ENCODE results near the gene CAMK4. TPM values are rescaled to one million over a fixed set of nuclear protein-coding genes. Genes with fewer than 3 reads are reported as not detected.
"Not testable (repeated sequence)": the region's sequence is repeated elsewhere in the genome, so short reads cannot be mapped to it uniquely, and the experiment has no call there.

Gene CAMK4
- total and polyA plus RNA-seq, 9 donors, result 0.36 to 5.0 (median 1.4) TPM

DNA sequence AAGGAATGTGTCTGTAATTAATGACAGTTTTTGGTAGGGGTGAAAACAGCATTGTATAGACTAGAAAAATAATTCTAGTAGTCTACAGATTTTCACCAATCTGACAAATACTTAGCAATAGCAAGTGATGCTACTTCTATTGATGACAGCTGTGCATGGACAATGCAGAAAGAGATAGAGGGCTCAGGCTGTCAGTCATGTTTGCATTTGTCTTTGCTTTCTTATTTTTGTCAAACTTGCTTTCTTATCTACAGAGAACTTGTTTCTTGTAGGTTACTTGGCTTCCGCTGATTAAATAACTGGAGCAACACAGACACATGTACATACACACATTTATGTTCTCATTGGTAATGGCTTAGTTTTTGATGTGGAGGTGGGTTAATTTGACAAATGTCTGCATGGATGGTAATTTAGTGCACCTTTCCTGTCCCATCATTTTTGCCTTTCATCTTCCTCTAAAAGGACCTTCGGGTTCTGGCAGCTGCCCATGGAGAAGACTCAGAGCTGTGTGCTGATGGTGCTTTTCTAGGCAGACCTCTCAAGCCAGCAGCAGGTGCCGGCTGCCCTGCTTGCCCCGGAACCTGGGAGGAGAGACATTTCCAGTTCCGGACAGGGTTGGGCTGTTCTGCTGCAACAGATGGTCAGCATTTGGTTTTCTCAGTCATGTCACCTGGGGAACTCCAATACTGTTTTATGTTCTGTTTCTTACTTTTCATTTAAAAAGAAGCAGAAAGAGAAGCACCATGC is 28.8 kb downstream of the CAMK4 start:
- Histone ChIP-seq H3K27me3 (no peaks in the 10 kb centered on the region), H3K9me3 (no peaks in the 10 kb centered on the region), H3K4me3 (no peak overlapping the region), H3K27ac (no peak overlapping the region), H3K36me3 (no peaks in the 10 kb centered on the region), H3K4me1 (ENCODE audit: insufficient read depth) (no peaks in the 10 kb centered on the region)
- no peak for DNase-seq
- no peak for TF ChIP-seq EP300 (IDR thresholded peaks at IDR 0.05)
- no peak for TF ChIP-seq POLR2A (IDR thresholded peaks at IDR 0.05)
- TF ChIP-seq, protein P1, sequence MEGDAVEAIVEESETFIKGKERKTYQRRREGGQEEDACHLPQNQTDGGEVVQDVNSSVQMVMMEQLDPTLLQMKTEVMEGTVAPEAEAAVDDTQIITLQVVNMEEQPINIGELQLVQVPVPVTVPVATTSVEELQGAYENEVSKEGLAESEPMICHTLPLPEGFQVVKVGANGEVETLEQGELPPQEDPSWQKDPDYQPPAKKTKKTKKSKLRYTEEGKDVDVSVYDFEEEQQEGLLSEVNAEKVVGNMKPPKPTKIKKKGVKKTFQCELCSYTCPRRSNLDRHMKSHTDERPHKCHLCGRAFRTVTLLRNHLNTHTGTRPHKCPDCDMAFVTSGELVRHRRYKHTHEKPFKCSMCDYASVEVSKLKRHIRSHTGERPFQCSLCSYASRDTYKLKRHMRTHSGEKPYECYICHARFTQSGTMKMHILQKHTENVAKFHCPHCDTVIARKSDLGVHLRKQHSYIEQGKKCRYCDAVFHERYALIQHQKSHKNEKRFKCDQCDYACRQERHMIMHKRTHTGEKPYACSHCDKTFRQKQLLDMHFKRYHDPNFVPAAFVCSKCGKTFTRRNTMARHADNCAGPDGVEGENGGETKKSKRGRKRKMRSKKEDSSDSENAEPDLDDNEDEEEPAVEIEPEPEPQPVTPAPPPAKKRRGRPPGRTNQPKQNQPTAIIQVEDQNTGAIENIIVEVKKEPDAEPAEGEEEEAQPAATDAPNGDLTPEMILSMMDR (IDR thresholded peaks at IDR 0.05), result no peak
- 65 to 78% (median 71%) methylated on average over 5 of the region's 5 CpGs for WGBS, 3 donors
- intact Hi-C loops (cut with DNase I), result no loop called here

DNA sequence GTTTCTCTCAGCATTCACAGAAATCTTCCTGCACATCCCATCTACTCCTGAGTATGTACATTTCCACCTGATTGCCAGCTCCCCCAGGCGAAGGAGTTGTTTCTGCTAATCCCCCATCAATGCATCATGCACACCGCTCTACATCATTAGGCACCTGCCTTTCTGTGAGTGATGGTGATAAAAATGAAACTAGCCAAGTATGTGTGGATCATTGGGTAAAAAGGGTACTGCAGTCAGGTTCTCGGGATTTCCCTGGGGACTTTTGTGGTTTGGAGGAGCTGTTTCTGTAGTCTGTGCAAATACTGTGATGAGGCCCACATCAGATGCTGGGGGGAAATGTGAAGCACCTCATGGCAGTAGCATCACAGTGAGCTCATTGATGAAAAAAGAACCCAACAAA is 30.4 kb downstream of the CAMK4 start:
- no peaks in the 10 kb centered on the region for H3K4me1 ChIP-seq (ENCODE audit: insufficient read depth)
- no peak for DNase-seq
- no peaks in the 10 kb centered on the region for H3K36me3 ChIP-seq
- no peaks in the 10 kb centered on the region for H3K27me3 ChIP-seq
- no peaks in the 10 kb centered on the region for H3K9me3 ChIP-seq
- intact Hi-C loops (cut with DNase I), result no loop called here
- TF ChIP-seq, protein P1 (IDR thresholded peaks at IDR 0.05), result no peak
- TF ChIP-seq POLR2A (IDR thresholded peaks at IDR 0.05) (no peak), EP300 (IDR thresholded peaks at IDR 0.05) (no peak)
- 88 to 93% (median 91%) methylated on average over 3 of the region's 3 CpGs for WGBS, 3 donors
- no peak overlapping the region for H3K4me3 ChIP-seq
- H3K27ac ChIP-seq, result no peak overlapping the region

- Histone ChIP-seq H3K9me3 (no peaks in the 10 kb centered on the region), H3K27me3 (no peaks in the 10 kb centered on the region), H3K27ac (no peak overlapping the region), H3K4me1 (ENCODE audit: insufficient read depth) (no peaks in the 10 kb centered on the region), H3K4me3 (no peak overlapping the region), H3K36me3 (no peaks in the 10 kb centered on the region)
- WGBS, 3 donors, result 33 to 55% (median 50%) methylated on average over 1 of the region's 1 CpG
- no peak for DNase-seq
- intact Hi-C loops (cut with DNase I), result no loop called here
- no peak for TF ChIP-seq EP300 (IDR thresholded peaks at IDR 0.05)
- no peak for TF ChIP-seq POLR2A (IDR thresholded peaks at IDR 0.05)
- TF ChIP-seq, protein P1 (IDR thresholded peaks at IDR 0.05), result no peak
Observed at GRCh38 chr5:111255169-111255568, 31.0 kb downstream of the CAMK4 start.

DNA sequence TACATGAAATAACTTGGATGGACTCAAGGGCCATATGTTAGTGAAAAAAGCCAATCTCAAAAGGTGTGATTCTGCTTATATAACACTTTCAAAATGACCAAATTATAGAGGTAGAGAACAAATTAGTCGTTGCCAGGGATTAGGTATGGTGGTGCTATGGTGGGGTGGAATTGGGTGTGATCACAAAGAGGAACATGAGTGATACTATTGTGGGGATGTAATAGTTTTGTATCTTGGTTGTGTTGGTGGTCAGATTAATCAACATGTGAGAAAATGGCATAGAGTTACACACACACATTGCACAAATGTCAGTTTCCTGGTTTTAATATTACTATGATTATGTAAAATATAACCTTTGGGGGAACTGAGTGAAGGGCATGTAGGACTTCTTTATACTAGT is 31.9 kb downstream of the CAMK4 start:
- Histone ChIP-seq H3K27me3 (no peaks in the 10 kb centered on the region), H3K27ac (no peak overlapping the region), H3K4me3 (no peak overlapping the region), H3K9me3 (no peaks in the 10 kb centered on the region), H3K36me3 (no peaks in the 10 kb centered on the region), H3K4me1 (ENCODE audit: insufficient read depth) (no peaks in the 10 kb centered on the region)
- 88 to 90% (median 88%) methylated on average over 1 of the region's 1 CpG for WGBS, 3 donors
- DNase-seq, result no peak
- intact Hi-C loops (cut with DNase I), result no loop called here
- no peak for TF ChIP-seq POLR2A (IDR thresholded peaks at IDR 0.05)
- no peak for TF ChIP-seq EP300 (IDR thresholded peaks at IDR 0.05)
- TF ChIP-seq, protein P1 (IDR thresholded peaks at IDR 0.05), result no peak

- H3K27me3 ChIP-seq; DNase-seq; intact Hi-C loops (cut with DNase I); H3K36me3 ChIP-seq; H3K4me1 ChIP-seq (ENCODE audit: insufficient read depth); H3K4me3 ChIP-seq; H3K9me3 ChIP-seq; H3K27ac ChIP-seq: not testable (repeated sequence)
- WGBS, 3 donors, result 67 to 88% (median 83%) methylated on average over 4 of the region's 4 CpGs
Observed at GRCh38 chr5:111257610-111258009, 33.4 kb downstream of the CAMK4 start.
